Testis (tissue), 2 donors: ENCODE measurements around the gene CFL1.

Source experiments
- CTCF ChIP-seq, 3 experiments: fragments of 450-650 bp in 2 of 3; fragments of 200-600 bp in 1 of 3; sonication (generic) in 1 of 3; IDR thresholded peaks; one replicate each; pipeline ENCODE4 v1.5.1; 2016 to 2019; ENCODE audit warnings: antibody characterized with exemption in 3 of 3, mild to moderate bottlenecking in 2 of 3, moderate library complexity in 1 of 3
- POLR2A ChIP-seq: fragments of 450-650 bp; IDR thresholded peaks from one replicate; pipeline ENCODE4 v1.6.1; 2017; ENCODE audit warnings: antibody characterized with exemption, mild to moderate bottlenecking, moderate library complexity

DNA sequence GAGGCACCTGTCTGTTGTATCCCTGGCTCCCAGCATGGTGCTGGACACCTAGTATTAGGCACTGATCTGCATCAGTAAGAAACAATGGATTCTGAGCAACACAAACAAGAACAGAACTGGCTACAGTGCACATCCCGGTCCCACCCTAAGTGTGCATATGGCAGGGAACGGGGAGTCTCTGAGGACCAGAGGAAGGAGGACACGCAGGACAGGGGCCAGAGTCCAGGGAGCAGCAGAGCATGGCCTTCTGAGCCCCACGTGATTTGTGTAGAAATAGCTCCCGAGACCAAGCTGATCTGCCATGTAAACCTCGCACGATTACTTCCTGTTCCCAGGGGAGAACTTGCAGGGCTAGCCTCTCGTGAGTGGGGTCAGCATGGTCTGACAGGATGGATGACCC is 36.9 kb downstream of the CFL1 start:
- TF ChIP-seq CTCF (IDR thresholded peaks at IDR 0.05) = no peak
- TF ChIP-seq POLR2A = no peak
